Sciatic nerve (tissue), 2 donors: ENCODE results near the gene MT1B. TPM values are rescaled to one million over a fixed set of nuclear protein-coding genes. Genes with fewer than 3 reads are reported as not detected.
"Not testable (repeated sequence)": the region's sequence is repeated elsewhere in the genome, so short reads cannot be mapped to it uniquely, and the experiment has no call there.

Experiments used
- ATAC-seq: fragments of 200-7000 bp; cut with Tn5 transposase; one replicate; pipeline ENCODE4 v1.9.1; 2020; ENCODE audit warnings: mild to moderate bottlenecking, moderate library complexity
- DNase-seq: peaks from one replicate; pipeline ENCODE4 v3.0.0-alpha.2; 2020; ENCODE audit warnings: low spot score
- intact Hi-C: fragments of 100-400 bp; cut with DNase I; formaldehyde crosslinking; loops from one replicate; pipeline ENCODE4 v1.14.2; 2022
- total RNA-seq: library from RNA; stranded (reverse); fragmentation: NEBNext Ultra II Directional; extraction: Animal tissue kit (Norgen Biotek cat#: 25700); gene quantifications from one replicate; pipeline ENCODE4 v1.2.1, GENCODE V29; 2021
- donor health status: DM: no; HTN: no; CAD: no.
- donor health status: DM: no; HTN: no; CAD: no.

MT1B gene
- total RNA-seq, 1 donor from 2014 or later, result not detected

DNA sequence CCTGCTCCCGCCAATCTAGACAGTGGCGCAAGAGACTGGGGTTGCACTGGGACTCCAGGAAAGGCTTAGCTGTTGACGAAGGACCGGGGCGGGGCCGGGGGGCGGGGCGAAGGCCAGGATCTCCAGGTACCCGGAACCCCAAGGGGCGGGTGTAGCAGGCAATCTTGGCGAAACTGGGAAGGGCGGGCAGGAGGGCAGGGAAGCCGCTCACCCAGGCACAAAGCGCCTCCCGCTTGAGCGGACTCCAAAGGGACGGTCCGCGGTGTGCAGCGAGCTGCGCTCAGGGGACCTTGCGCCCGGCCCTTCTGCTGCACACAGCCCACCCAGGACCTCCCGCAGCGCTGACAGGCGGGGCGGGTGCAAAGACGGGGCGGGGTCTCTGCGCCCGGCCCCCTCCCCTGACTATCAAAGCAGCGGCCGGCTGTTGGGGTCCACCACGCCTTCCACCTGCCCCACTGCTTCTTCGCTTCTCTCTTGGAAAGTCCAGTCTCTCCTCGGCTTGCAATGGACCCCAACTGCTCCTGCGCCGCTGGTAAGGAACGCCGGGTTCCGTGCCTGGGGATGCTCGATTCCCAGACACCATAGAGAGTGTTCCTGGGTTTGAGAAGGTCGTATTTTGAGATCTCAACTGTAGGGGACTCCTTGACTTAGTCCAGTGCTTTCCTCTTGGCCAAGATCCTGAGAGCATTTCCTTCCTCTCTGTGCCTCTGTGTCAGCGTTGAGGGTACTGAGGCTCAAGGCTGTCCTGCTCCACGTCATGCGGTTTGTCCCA, 6.1 kb downstream of the MT1B start, which contains the start of gene MT1F:
Gene MT1F (plus strand): TSS at position 405 of the 772 bp plus-strand sequence. CDS start 100 bp downstream, at position 505.
- ATAC-seq (peak; percentile 79), DNase-seq (peak; percentile 77)

DNA sequence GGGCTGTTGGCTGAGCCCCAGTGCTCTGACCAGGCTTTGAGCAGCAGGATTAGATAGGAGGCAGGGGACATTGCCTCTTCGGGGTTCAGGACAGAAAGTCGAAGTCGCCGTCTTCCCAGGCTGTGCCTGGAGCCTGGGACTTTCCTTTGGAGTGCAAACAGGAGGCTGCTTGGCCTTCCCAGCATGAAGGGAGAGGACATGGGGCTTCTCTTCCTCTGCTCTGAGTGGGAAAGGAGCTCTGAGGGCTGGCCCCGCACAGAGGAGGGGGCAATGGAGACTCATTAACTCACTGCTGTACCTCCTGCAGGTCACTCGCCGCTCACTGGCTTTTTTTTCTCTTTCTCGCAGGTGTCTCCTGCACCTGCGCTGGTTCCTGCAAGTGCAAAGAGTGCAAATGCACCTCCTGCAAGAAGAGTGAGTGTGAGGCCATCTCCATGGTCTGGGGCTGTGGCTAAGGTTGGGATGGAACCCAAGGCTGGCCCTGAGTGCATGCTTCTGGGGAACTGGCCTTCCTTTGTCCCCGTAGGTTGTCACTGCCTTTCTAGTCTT, 6.7 kb downstream of the MT1B start:
- DNase-seq (no peak), ATAC-seq (no peak)
- intact Hi-C loops, result no loop called here

More for the DNA sequence above, 6.1 kb downstream of the MT1B start, which contains the start of gene MT1F:
- intact Hi-C loops, result no loop called here

- DNase-seq (no peak), ATAC-seq (no peak)
- intact Hi-C loops, result no loop called here
Observed at GRCh38 chr16:56662357-56663354, 11.0 kb downstream of the MT1B start.

DNA sequence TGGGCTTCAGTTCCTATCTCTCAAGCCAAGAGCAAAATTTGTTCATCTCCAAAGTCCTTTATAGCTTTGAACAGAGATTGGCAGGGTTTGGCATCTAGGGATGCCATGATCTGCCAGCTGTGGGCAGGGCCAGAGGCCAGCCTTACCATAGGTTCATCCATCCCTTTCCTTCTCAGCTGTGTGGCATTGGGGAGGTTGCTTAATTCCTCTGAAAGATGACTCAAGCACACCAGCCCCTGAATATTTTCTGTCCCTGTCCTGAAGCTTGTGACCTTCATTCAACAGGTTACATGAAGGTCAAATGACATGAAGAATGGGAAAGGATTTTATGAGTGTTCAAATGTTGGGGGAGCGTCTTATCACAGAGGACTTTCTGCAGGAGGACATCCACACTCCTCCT, 12.8 kb downstream of the MT1B start:
- ATAC-seq (no peak), DNase-seq (no peak)
- intact Hi-C loops, result no loop called here

DNA sequence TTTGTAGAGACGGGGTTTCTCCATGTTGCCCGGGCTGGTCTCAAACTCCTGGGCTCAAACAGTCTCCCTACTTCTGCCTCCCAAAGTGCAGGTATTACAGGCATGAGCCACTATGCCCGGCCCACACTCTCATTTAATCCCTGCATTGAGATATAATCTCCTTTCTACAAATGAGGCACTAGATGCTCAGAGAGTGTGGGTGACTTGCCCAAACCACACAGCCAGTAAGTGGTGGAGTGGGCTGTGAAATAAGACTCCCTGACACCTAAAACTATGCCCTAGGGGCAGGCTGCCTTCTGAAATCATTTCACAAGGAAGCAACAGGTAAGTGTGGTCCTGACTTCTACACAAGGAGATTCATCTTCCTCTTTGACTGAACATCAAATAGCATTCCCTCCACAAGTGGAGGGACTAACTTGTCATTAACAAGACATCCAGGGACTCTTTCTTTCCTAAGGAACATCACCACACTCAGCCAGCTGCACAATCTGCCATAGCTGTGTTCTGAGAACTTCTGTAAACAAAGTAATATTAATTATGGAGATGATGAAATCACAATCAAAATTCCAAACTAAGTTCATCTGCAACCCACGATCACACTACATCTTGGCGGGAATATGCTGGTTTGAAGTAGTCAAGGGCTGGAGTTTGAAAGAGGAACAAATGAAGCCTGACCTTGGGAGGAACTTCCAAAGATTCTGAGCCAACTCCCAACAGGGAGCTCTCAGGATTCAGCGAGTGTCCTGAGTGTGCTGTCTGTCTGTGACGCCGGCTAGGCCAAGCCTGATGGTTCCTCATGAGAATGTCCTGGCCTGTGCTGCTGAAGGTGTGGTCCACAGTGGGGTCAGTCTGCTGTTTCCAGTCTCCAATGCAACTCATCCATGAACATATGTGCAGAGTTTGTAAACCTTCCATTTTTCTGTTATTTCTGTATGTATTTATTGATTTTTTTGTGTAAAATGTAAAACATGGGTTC, 13.9 kb downstream of the MT1B start:
- ATAC-seq, DNase-seq, intact Hi-C loops: not testable (repeated sequence)

- intact Hi-C loops, result no loop called here
- no peak for DNase-seq
- peak; percentile 67 for ATAC-seq
Observed at GRCh38 chr16:56667581-56668571, 16.2 kb downstream of the MT1B start, which contains the start of gene MT1G. Gene MT1G (minus strand): TSS chr16:56668065. CDS start chr16:56667993, 72 bp downstream.

DNA sequence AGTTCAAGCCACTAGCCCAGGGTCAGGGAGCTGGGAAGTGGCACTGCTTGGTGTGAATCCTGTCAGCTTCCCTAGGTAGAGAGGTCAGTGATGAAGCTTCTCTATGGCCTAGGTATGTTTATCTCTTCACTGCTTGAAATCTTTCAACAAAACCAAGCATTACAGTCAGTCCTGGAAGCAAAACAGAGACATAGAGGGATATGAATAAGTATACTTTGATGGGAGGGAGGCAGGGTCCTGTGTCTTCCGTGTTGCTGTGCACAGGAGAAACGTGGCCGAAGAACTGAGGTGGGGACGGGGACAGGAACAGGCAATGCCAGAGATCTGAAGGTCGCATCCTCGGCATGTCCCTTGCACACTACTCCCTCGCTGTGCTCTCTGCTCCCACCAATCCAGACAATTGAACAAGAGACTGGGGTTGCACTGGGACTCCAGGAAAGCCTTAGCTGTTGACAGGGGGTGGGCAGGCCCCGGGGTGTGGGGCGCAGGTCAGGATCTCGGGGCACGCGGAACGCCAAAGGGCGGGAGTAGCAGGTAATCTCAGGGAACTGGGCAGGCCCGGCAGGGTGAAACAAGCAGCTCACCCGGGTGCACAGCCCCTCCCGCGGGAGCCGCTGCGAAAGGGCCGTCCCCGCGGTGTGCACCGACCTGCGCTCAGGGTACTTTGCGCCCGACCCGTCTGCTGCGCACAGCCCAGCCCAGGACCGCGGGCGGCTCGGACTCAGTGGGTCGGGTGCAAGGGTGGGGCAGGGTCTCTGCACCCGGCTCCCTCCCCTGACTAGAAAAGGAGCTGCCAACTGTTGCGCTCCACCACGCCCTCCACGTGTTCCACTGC, 17.5 kb downstream of the MT1B start, which contains the start of gene MT1H:
Gene MT1H (plus strand): TSS at position 810 of the 835 bp plus-strand sequence. CDS start 71 bp downstream, outside the sequence.
- intact Hi-C loops, result no loop called here
- DNase-seq (no peak), ATAC-seq (no peak)

DNA sequence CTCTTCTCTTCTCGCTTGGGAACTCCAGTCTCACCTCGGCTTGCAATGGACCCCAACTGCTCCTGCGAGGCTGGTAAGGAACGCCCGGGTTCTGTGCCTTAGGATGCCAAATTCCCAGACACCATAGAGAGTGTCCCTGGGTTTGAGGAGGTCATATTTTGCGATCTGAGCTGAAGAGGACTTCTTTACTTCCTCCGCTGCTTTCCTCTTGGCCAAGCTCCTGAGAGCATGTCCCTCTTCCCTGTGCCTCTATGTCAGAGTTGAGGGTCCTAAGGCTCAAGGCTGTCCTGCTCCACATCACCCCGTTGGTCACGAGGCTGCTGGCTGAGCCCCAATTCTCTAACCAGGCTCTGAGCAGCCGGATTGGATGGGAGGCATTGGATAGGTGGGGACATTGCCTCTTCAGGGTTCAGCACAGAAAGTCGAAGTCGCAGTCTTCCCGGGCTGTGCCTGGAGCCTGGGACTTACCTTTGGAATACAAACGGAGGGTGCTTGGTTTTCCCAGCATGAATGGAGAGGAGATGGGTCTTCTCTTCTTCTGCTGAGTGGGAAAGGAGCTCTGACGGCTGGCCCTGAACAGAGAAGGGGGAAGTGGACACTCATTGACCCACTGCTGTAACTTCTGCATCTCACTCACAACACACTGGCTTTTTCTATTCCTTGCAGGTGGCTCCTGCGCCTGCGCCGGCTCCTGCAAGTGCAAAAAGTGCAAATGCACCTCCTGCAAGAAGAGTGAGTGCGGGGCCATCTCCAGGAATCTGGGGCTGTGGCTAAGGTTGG, 18.3 kb downstream of the MT1B start:
- ATAC-seq (no peak), DNase-seq (no peak)
- intact Hi-C loops, result no loop called here

GRCh38 chr16:56670620-56670934, 18.9 kb downstream of the MT1B start:
- DNase-seq (no peak), ATAC-seq (no peak)
- intact Hi-C loops, result no loop called here

DNA sequence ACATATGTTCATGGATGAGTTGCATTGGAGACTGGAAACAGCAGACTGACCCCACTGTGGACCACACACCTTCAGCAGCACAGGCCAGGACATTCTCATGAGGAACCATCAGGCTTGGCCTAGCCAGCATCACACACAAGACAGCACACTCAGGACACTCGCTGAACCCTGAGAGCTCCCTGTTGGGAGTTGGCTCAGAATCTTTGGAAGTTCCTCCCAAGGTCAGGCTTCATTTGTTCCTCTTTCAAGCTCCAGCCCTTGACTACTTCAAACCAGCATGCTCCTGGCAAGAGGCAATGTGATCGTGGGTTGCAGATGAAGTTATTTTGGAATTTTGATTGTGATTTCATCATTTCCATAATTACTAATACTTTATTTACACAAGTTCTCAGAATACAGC, 20.0 kb downstream of the MT1B start:
- DNase-seq, intact Hi-C loops: not testable (repeated sequence)
- peak; percentile 48 for ATAC-seq

- DNase-seq, intact Hi-C loops, ATAC-seq: not testable (repeated sequence)
Observed at GRCh38 chr16:56672171-56672570, 20.5 kb downstream of the MT1B start.

GRCh38 chr16:56672761-56673536, 21.3 kb downstream of the MT1B start:
- intact Hi-C loops, result no loop called here
- ATAC-seq, result no peak
- DNase-seq, result no peak

DNA sequence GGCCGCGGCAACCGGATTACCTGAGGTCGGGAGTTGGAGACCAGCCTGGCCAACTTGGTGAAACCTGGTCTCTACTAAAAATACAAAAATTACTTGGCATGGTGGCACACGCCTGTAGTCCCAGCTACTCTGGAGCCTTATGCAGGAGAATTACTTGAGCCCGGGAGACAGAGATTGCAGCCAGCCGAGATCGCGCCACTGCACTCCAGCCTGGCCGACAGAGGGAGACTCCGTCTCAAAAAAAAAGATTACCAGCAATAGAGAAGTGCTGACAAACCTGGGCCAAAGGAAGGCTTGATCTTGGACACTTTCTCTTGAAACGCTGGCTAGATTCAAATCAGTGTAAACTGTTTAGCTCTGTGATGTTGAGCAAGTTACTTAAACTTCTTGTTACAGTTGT, 22.2 kb downstream of the MT1B start:
- ATAC-seq, result peak; percentile 63
- intact Hi-C loops, result no loop called here
- no peak for DNase-seq

DNA sequence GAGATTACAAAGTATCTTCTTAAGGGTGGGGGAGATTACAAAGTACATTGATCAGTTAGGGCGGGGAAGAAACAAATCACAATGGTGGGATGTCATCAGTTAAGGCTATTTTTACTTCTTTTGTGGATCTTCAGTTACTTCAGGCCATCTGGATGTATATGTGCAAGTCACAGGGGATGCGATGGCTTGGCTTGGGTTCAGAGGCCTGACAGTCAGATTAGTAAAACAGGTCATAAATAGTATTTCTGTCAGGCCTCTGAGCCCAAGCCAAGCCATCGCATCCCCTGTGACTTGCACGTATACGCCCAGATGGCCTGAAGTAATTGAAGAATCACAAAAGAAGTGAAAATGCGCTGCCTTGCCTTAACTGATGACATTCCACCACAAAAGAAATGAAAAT, 22.9 kb downstream of the MT1B start:
- ATAC-seq, intact Hi-C loops, DNase-seq: not testable (repeated sequence)
